Adrenal gland (tissue), 5 donors: Measurements from ENCODE around the gene PDZD7.

Source experiments
- POLR2A ChIP-seq, 2 donors: fragments of 450-650 bp; IDR thresholded peaks; one replicate each; pipeline ENCODE4 v1.6.1; 2017; ENCODE audit warnings: antibody characterized with exemption in 2 of 2, mild to moderate bottlenecking in 2 of 2, moderate library complexity in 1 of 2
- TF ChIP-seq, protein P1 (sequence below), 6 experiments: fragments of 450-650 bp in 4 of 6; fragments of 200-600 bp in 2 of 6; sonication (generic) in 1 of 6; IDR thresholded peaks; 1 replicate in 5 of 6; 2 replicates in 1 of 6; pipeline versions ENCODE4 v1.5.1 to v1.8.0; 2016 to 2021; ENCODE audit warnings: antibody characterized with exemption in 6 of 6, mild to moderate bottlenecking in 2 of 6, moderate library complexity in 1 of 6
- donor health status: DM: no; HTN: no; CAD: no.

DNA sequence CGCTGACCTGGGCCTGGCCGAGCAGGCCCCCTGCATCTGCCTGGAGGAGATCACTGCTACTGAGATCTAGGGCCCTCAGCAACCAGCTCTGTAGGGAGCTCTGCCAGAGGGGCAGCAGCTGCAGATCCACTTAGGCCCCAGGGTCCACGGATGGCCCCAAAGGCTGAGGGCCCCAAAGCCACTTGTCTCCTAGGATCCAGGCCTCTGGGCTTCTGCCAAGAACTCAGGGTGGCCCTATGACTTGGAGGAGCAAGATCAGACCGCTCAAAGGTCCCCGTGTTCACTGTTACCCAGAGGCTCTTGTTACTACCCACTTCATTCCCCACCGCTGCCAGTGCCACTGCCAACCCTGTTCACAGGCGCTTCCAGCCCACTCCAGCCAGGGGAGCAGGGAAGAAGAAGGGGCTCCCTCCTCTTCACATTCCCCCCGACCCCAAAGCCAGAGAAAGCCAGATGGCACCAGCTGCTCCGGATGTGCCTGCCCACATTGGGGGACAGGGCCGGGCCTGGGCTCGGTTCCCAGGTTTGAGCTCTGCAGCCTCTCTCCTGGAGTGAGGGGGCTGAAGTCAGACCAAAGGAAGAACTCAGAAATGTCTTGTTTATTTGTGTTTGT lies 23.7 kb downstream of the PDZD7 start:
- TF ChIP-seq, protein P1, sequence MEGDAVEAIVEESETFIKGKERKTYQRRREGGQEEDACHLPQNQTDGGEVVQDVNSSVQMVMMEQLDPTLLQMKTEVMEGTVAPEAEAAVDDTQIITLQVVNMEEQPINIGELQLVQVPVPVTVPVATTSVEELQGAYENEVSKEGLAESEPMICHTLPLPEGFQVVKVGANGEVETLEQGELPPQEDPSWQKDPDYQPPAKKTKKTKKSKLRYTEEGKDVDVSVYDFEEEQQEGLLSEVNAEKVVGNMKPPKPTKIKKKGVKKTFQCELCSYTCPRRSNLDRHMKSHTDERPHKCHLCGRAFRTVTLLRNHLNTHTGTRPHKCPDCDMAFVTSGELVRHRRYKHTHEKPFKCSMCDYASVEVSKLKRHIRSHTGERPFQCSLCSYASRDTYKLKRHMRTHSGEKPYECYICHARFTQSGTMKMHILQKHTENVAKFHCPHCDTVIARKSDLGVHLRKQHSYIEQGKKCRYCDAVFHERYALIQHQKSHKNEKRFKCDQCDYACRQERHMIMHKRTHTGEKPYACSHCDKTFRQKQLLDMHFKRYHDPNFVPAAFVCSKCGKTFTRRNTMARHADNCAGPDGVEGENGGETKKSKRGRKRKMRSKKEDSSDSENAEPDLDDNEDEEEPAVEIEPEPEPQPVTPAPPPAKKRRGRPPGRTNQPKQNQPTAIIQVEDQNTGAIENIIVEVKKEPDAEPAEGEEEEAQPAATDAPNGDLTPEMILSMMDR (IDR thresholded peaks at IDR 0.05) = no peak
- no peak for TF ChIP-seq POLR2A (IDR thresholded peaks at IDR 0.05)
